Neural cell (in vitro differentiated cells): Measurements from ENCODE around the gene INSRR. TPM values are rescaled to one million over a fixed set of nuclear protein-coding genes. Genes with fewer than 3 reads are reported as not detected.

Source experiments
- H2AFZ ChIP-seq: fragments of 200-600, 300-800 bp; sonication (generic), shearing (Covaris generic); 2 replicates; pipeline ENCODE4 v1.6.0; 2014; ENCODE audit warnings: low read depth, mild to moderate bottlenecking, antibody characterized with exemption, low read length, moderate library complexity
- H3F3A ChIP-seq: fragments of 200-600 bp; shearing (Covaris generic); 2 replicates; pipeline ENCODE4 v1.6.1; 2016; ENCODE audit warnings: mild to moderate bottlenecking, moderate library complexity, mixed read lengths, antibody characterized with exemption, low read length; ENCODE audit not compliant: insufficient read depth, poor library complexity, severe bottlenecking
- H3K27ac ChIP-seq: fragments of 200-600, 300-800 bp; sonication (generic), shearing (Covaris generic); 2 replicates; pipeline ENCODE4 v1.5.1; 2014; ENCODE audit warnings: mild to moderate bottlenecking, low read length, moderate library complexity
- H3K27me3 ChIP-seq: fragments of 300-800, 200-600 bp; sonication (generic), shearing (Covaris generic); 2 replicates; pipeline ENCODE4 v1.6.0; 2014; ENCODE audit warnings: mild to moderate bottlenecking, low read depth, low read length, moderate library complexity; ENCODE audit not compliant: insufficient read depth
- H3K36me3 ChIP-seq: fragments of 300-800, 200-600 bp; sonication (generic), shearing (Covaris generic); 2 replicates; pipeline ENCODE4 v1.5.1; 2014; ENCODE audit warnings: mild to moderate bottlenecking, antibody characterized with exemption, low read length, moderate library complexity; ENCODE audit not compliant: insufficient read depth
- H3K4me2 ChIP-seq: fragments of 300-800, 200-600 bp; sonication (generic), shearing (Covaris generic); 2 replicates; pipeline ENCODE4 v1.6.0; 2014; ENCODE audit warnings: mild to moderate bottlenecking, low read length
- H3K4me3 ChIP-seq: fragments of 300-800, 200-600 bp; sonication (generic), shearing (Covaris generic); 2 replicates; pipeline ENCODE4 v1.5.1; 2014; ENCODE audit warnings: mild to moderate bottlenecking, low read length, moderate library complexity
- H3K79me2 ChIP-seq: fragments of 200-600 bp; shearing (Covaris generic); replicated peaks from 2 replicates; pipeline ENCODE4 v1.6.0; 2014; ENCODE audit warnings: mild to moderate bottlenecking, low read length, moderate library complexity; ENCODE audit not compliant: insufficient read depth
- H3K9ac ChIP-seq: fragments of 300-800, 200-600 bp; sonication (generic), shearing (Covaris generic); 2 replicates; pipeline ENCODE4 v1.6.1; 2016; ENCODE audit warnings: mild to moderate bottlenecking, low read length, mixed read lengths
- H3K9me2 ChIP-seq: fragments of 200-600 bp; shearing (Covaris generic); 2 replicates; pipeline ENCODE4 v1.6.1; 2016; ENCODE audit warnings: mild to moderate bottlenecking, low read length, mixed read lengths; ENCODE audit not compliant: insufficient read depth
- H3K9me3 ChIP-seq: fragments of 200-600, 300-800 bp; sonication (generic), shearing (Covaris generic); 2 replicates; pipeline ENCODE4 v1.6.1; 2016; ENCODE audit warnings: mild to moderate bottlenecking, mixed run types, low read length, moderate library complexity, mixed read lengths
- H4K20me1 ChIP-seq: fragments of 200-600 bp; shearing (Covaris generic); 2 replicates; pipeline ENCODE4 v1.6.1; 2016; ENCODE audit warnings: mild to moderate bottlenecking, mixed run types; ENCODE audit not compliant: insufficient read depth
- EP300 ChIP-seq: fragments of 450-650 bp; conservative IDR thresholded peaks from 2 replicates; pipeline ENCODE4 v1.6.1; 2014; ENCODE audit warnings: antibody characterized with exemption, mild to moderate bottlenecking, moderate library complexity; ENCODE audit not compliant: poor library complexity, severe bottlenecking
- EZH2 ChIP-seq: fragments of 200-600, 300-800 bp; shearing (Covaris generic), sonication (generic); IDR thresholded peaks from 2 replicates; pipeline ENCODE4 v1.6.1; 2014; ENCODE audit warnings: antibody characterized with exemption, low read length, borderline replicate concordance, mild to moderate bottlenecking; ENCODE audit not compliant: insufficient read depth, poor library complexity, severe bottlenecking
- MXI1 ChIP-seq: fragments of 450-650 bp; conservative IDR thresholded peaks from 2 replicates; pipeline ENCODE4 v1.6.1; 2014; ENCODE audit warnings: antibody characterized with exemption, mild to moderate bottlenecking; ENCODE audit not compliant: poor library complexity, severe bottlenecking
- POLR2AphosphoS5 ChIP-seq: IDR thresholded peaks from 2 replicates; pipeline ENCODE4 v1.6.1; 2012
- RAD21 ChIP-seq: fragments of 450-650 bp; conservative IDR thresholded peaks from 2 replicates; pipeline ENCODE4 v1.6.1; 2014; ENCODE audit warnings: antibody characterized with exemption, mild to moderate bottlenecking, moderate library complexity
- SMC3 ChIP-seq: fragments of 450-650 bp; conservative IDR thresholded peaks from 2 replicates; pipeline ENCODE4 v1.6.1; 2014; ENCODE audit warnings: antibody characterized with exemption, mild to moderate bottlenecking, moderate library complexity; ENCODE audit not compliant: poor library complexity
- TAF1 ChIP-seq: IDR thresholded peaks from 2 replicates; pipeline ENCODE4 v1.6.1; 2012; ENCODE audit warnings: low read depth
- polyA plus RNA-seq: library from polyadenylated mRNA; depleted of rRNA; stranded (reverse); fragments of >200 nt; gene quantifications from 2 replicates; pipeline ENCODE4 v1.2.3, GENCODE V29; 2014
- TF ChIP-seq, protein P1 (sequence below): fragments of 450-650 bp; IDR thresholded peaks from 2 replicates; pipeline ENCODE4 v1.5.1; 2014; ENCODE audit warnings: antibody characterized with exemption, mild to moderate bottlenecking, moderate library complexity; ENCODE audit not compliant: poor library complexity, severe bottlenecking
- TF ChIP-seq, protein P2 (sequence below): IDR thresholded peaks from 2 replicates; pipeline ENCODE4 v1.6.1; 2012; ENCODE audit warnings: borderline replicate concordance

The INSRR gene
- polyA plus RNA-seq, 1 donor from 2014 or later, result 3.0 TPM

DNA sequence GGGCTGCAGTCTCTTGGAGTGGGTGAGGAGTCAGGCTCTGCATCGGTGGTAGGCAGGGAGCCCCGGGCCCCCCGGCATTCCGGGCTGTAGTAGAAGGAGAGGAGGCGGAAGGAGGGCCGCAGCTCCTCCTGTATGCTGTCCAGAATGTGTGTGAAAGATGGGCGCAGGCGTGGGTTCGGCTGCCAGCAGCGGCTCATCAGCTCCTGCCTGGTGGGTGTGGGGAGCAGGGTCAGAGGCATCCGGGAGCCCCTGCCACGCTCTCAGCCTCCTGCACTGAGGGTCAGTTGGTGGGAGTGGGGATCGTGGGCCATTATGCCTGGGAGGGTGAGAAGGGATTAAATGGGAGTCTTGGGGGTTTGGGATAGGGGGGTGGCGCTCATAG is 18.0 kb downstream of the INSRR start:
- Histone ChIP-seq H3F3A (no peaks in the 10 kb centered on the region), H3K27ac (no peak overlapping the region), H3K27me3 (peaks cover 29% of the 10 kb centered on the region), H3K9ac (no peak overlapping the region), H2AFZ (no peak overlapping the region), H3K36me3 (no peaks in the 10 kb centered on the region), H3K79me2 (no peaks in the 10 kb centered on the region), H3K4me3 (no peak overlapping the region), H3K9me3 (no peaks in the 10 kb centered on the region), H3K9me2 (no peaks in the 10 kb centered on the region), H4K20me1 (no peaks in the 10 kb centered on the region), H3K4me2 (no peak overlapping the region)
- TF ChIP-seq MXI1 (no peak), SMC3 (no peak), EZH2 (no peak), TAF1 (no peak), POLR2AphosphoS5 (no peak), EP300 (no peak), RAD21 (no peak)
- TF ChIP-seq, protein P1, sequence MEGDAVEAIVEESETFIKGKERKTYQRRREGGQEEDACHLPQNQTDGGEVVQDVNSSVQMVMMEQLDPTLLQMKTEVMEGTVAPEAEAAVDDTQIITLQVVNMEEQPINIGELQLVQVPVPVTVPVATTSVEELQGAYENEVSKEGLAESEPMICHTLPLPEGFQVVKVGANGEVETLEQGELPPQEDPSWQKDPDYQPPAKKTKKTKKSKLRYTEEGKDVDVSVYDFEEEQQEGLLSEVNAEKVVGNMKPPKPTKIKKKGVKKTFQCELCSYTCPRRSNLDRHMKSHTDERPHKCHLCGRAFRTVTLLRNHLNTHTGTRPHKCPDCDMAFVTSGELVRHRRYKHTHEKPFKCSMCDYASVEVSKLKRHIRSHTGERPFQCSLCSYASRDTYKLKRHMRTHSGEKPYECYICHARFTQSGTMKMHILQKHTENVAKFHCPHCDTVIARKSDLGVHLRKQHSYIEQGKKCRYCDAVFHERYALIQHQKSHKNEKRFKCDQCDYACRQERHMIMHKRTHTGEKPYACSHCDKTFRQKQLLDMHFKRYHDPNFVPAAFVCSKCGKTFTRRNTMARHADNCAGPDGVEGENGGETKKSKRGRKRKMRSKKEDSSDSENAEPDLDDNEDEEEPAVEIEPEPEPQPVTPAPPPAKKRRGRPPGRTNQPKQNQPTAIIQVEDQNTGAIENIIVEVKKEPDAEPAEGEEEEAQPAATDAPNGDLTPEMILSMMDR, result no peak
- TF ChIP-seq, protein P2, sequence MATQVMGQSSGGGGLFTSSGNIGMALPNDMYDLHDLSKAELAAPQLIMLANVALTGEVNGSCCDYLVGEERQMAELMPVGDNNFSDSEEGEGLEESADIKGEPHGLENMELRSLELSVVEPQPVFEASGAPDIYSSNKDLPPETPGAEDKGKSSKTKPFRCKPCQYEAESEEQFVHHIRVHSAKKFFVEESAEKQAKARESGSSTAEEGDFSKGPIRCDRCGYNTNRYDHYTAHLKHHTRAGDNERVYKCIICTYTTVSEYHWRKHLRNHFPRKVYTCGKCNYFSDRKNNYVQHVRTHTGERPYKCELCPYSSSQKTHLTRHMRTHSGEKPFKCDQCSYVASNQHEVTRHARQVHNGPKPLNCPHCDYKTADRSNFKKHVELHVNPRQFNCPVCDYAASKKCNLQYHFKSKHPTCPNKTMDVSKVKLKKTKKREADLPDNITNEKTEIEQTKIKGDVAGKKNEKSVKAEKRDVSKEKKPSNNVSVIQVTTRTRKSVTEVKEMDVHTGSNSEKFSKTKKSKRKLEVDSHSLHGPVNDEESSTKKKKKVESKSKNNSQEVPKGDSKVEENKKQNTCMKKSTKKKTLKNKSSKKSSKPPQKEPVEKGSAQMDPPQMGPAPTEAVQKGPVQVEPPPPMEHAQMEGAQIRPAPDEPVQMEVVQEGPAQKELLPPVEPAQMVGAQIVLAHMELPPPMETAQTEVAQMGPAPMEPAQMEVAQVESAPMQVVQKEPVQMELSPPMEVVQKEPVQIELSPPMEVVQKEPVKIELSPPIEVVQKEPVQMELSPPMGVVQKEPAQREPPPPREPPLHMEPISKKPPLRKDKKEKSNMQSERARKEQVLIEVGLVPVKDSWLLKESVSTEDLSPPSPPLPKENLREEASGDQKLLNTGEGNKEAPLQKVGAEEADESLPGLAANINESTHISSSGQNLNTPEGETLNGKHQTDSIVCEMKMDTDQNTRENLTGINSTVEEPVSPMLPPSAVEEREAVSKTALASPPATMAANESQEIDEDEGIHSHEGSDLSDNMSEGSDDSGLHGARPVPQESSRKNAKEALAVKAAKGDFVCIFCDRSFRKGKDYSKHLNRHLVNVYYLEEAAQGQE, result no peak

DNA sequence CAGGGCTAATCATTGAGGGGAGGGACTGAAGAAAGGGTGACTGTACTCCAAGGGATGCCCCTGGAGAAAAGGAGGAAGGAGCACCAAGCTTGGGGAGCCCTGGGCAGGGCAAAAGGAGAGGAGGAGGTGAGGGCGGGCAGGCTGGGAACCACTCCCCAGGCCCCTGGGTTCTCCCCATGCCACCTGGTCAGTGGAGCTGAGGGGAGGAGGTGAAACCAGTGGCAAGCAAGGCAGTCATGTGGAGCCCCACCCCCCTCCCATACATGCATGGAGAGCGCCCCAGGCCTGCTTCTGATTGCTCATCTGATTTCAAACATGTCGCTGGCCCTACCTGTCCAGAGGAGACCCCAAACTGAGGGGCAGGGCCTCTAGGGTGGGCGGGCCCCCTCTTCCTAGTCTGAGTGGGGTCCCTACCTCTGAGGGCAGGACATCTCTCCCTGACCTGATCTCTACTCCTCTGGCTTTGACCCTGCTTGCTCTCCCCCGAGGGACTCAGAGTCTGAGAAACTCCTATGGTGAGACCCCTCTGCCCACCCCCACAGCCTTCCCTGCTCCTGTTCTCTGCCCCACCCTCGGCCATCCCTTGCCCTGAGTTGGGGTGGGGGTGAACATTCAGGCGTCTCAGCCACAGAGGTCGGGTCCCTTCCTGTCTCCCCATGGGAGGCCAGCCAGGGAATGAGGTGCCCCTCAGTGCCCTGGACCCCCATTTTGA is 18.6 kb downstream of the INSRR start:
- Histone ChIP-seq H3K9me3 (no peaks in the 10 kb centered on the region), H4K20me1 (no peaks in the 10 kb centered on the region), H3K36me3 (no peaks in the 10 kb centered on the region), H2AFZ (no peak overlapping the region), H3F3A (no peaks in the 10 kb centered on the region), H3K4me3 (no peak overlapping the region), H3K27ac (peak overlapping the region; percentile 36), H3K9me2 (no peaks in the 10 kb centered on the region), H3K27me3 (peaks cover 24% of the 10 kb centered on the region), H3K4me2 (no peak overlapping the region), H3K79me2 (no peaks in the 10 kb centered on the region), H3K9ac (no peak overlapping the region)
- TF ChIP-seq TAF1, result no peak
- TF ChIP-seq, protein P1, result no peak
- TF ChIP-seq MXI1, result no peak
- TF ChIP-seq POLR2AphosphoS5, result no peak
- TF ChIP-seq, protein P2, result no peak
- no peak for TF ChIP-seq SMC3
- TF ChIP-seq EZH2, result no peak
- TF ChIP-seq RAD21, result no peak
- TF ChIP-seq EP300, result no peak
